BLaER1 treated with 17β-estradiol and CSF1 and Interleukin-3, amounts not matched to agents 10 nM and 100 nM (cell line): ENCODE measurements around the gene MTCL1.

Source experiments
- H3K27ac ChIP-seq, 11 experiments: shearing (Covaris generic); formaldehyde crosslinking; 2 replicates each; pipeline ENCODE4 v1.8.1; 2022
- H3K27me3 ChIP-seq, 11 experiments: shearing (Covaris generic); formaldehyde crosslinking; 2 replicates each; pipeline ENCODE4 v1.8.1; 2022
- H3K36me3 ChIP-seq, 11 experiments: shearing (Covaris generic); formaldehyde crosslinking; 2 replicates each; pipeline ENCODE4 v1.8.1; 2022
- H3K4me1 ChIP-seq, 10 experiments: shearing (Covaris generic); formaldehyde crosslinking; 2 replicates each; pipeline ENCODE4 v1.8.1; 2022
- H3K4me2 ChIP-seq, 11 experiments: shearing (Covaris generic); formaldehyde crosslinking; 2 replicates each; pipeline ENCODE4 v1.8.1; 2022
- H3K4me3 ChIP-seq, 10 experiments: shearing (Covaris generic); formaldehyde crosslinking; 2 replicates each; pipeline ENCODE4 v1.8.1; 2022
- H3K9ac ChIP-seq, 11 experiments: shearing (Covaris generic); formaldehyde crosslinking; 2 replicates each; pipeline ENCODE4 v1.8.1; 2022
- H3K9me3 ChIP-seq, 11 experiments: shearing (Covaris generic); formaldehyde crosslinking; replicated peaks in 1 of 11; 2 replicates each; pipeline ENCODE4 v1.8.1; 2022
- H4K20me1 ChIP-seq, 11 experiments: shearing (Covaris generic); formaldehyde crosslinking; 2 replicates each; pipeline ENCODE4 v1.8.1; 2022
- Cebpa-rat ChIP-seq, 11 experiments: shearing (Covaris generic); IDR thresholded peaks; 2 replicates each; pipeline ENCODE4 v1.8.1; 2022

The MTCL1 gene

GRCh38 chr18:8711736-8712135 is 6.4 kb downstream of the MTCL1 start:
- peak overlapping the region in 4 of 11 experiments; percentile 22 to 62 (median 52); a peak in 6 of 22 replicates for H3K4me2 ChIP-seq
- H3K4me3 ChIP-seq = no peak overlapping the region
- TF ChIP-seq Cebpa-rat (IDR thresholded peaks at IDR 0.05) = no peak

GRCh38 chr18:8713691-8714090 is 8.3 kb downstream of the MTCL1 start:
- TF ChIP-seq Cebpa-rat (IDR thresholded peaks at IDR 0.05) = no peak
- Histone ChIP-seq H3K9me3 (peaks cover 0 to 28% (median 5%) of the 10 kb centered on the region in 11 experiments; a peak in 7 of 22 replicates), H3K4me1 (peaks cover 15 to 82% (median 63%) of the 10 kb centered on the region in 10 experiments), H3K27ac (peak overlapping the region in 6 of 11 experiments; percentile 20 to 67 (median 38); a peak in 8 of 22 replicates), H3K27me3 (peaks cover 0 to 11% (median 0%) of the 10 kb centered on the region in 11 experiments; a peak in 2 of 22 replicates), H3K4me3 (no peak overlapping the region), H3K36me3 (peaks cover 0 to 75% (median 16%) of the 10 kb centered on the region in 11 experiments; a peak in 12 of 22 replicates), H4K20me1 (peaks cover 0 to 53% (median 0%) of the 10 kb centered on the region in 11 experiments; a peak in 6 of 22 replicates), H3K4me2 (peak overlapping the region in 9 of 11 experiments; percentile 13 to 62 (median 47); a peak in 17 of 22 replicates), H3K9ac (no peak overlapping the region)

More at GRCh38 chr18:8711736-8712135, 6.4 kb downstream of the MTCL1 start:
- Histone ChIP-seq H3K9me3 (peaks cover 0 to 28% (median 5%) of the 10 kb centered on the region in 11 experiments; a peak in 7 of 22 replicates), H3K27ac (no peak overlapping the region), H4K20me1 (peaks cover 0 to 53% (median 3%) of the 10 kb centered on the region in 11 experiments; a peak in 10 of 22 replicates), H3K36me3 (peaks cover 0 to 59% (median 4%) of the 10 kb centered on the region in 11 experiments; a peak in 9 of 22 replicates), H3K27me3 (peaks cover 0 to 29% (median 0%) of the 10 kb centered on the region in 11 experiments; a peak in 4 of 22 replicates), H3K9ac (no peak overlapping the region), H3K4me1 (peaks cover 21 to 77% (median 67%) of the 10 kb centered on the region in 10 experiments)

- H4K20me1 ChIP-seq = peaks cover 0 to 57% (median 0%) of the 10 kb centered on the region in 11 experiments; a peak in 6 of 22 replicates
- H3K4me2 ChIP-seq = peak overlapping the region; percentile 4 to 71 (median 47); a peak in 19 of 22 replicates
- peak overlapping the region in 5 of 11 experiments; percentile 7 to 23 (median 11); a peak in 4 of 22 replicates for H3K27ac ChIP-seq
- no peak for TF ChIP-seq Cebpa-rat (IDR thresholded peaks at IDR 0.05)
- H3K36me3 ChIP-seq = peaks cover 0 to 89% (median 30%) of the 10 kb centered on the region in 11 experiments; a peak in 17 of 22 replicates
- no peak overlapping the region for H3K4me3 ChIP-seq
- H3K9me3 ChIP-seq = peaks cover 0 to 28% (median 5%) of the 10 kb centered on the region in 11 experiments; a peak in 7 of 22 replicates
- no peak overlapping the region; a peak in 1 of 22 replicates for H3K9ac ChIP-seq
- peaks cover 0 to 68% (median 48%) of the 10 kb centered on the region in 10 experiments; a peak in 17 of 20 replicates for H3K4me1 ChIP-seq
- H3K27me3 ChIP-seq = no peaks in the 10 kb centered on the region
These were observed 10.2 kb downstream of the MTCL1 start for GRCh38 chr18:8715599-8715998.

GRCh38 chr18:8717011-8717770 is 11.8 kb downstream of the MTCL1 start:
- no peak for TF ChIP-seq Cebpa-rat (IDR thresholded peaks at IDR 0.05)
- Histone ChIP-seq H3K9ac (no peak overlapping the region), H3K4me1 (peaks cover 0 to 63% (median 43%) of the 10 kb centered on the region in 10 experiments; a peak in 17 of 20 replicates), H3K36me3 (peaks cover 0 to 99% (median 46%) of the 10 kb centered on the region in 11 experiments; a peak in 18 of 22 replicates), H3K27ac (0 out of 22 replicates have a peak overlapping the region, but pooled peaks of 1 of the 11 experiments have one; percentile 6), H3K27me3 (no peaks in the 10 kb centered on the region), H3K9me3 (peaks cover 0 to 25% (median 5%) of the 10 kb centered on the region in 11 experiments; a peak in 7 of 22 replicates), H3K4me2 (peak overlapping the region in 4 of 11 experiments; percentile 5 to 25 (median 18); a peak in 4 of 22 replicates), H4K20me1 (peaks cover 0 to 62% (median 0%) of the 10 kb centered on the region in 11 experiments; a peak in 6 of 22 replicates), H3K4me3 (no peak overlapping the region)

- peaks cover 0 to 51% (median 35%) of the 10 kb centered on the region in 10 experiments; a peak in 17 of 20 replicates for H3K4me1 ChIP-seq
- no peak overlapping the region for H3K27ac ChIP-seq
- TF ChIP-seq Cebpa-rat (IDR thresholded peaks at IDR 0.05) = no peak
- peaks cover 0 to 99% (median 59%) of the 10 kb centered on the region in 11 experiments; a peak in 18 of 22 replicates for H3K36me3 ChIP-seq
- no peaks in the 10 kb centered on the region for H3K27me3 ChIP-seq
- H3K4me3 ChIP-seq = no peak overlapping the region
- no peak overlapping the region for H3K9ac ChIP-seq
- peaks cover 0 to 57% (median 0%) of the 10 kb centered on the region in 11 experiments; a peak in 6 of 22 replicates for H4K20me1 ChIP-seq
- peaks cover 0 to 20% (median 5%) of the 10 kb centered on the region in 11 experiments; a peak in 8 of 22 replicates for H3K9me3 ChIP-seq
- H3K4me2 ChIP-seq = peak overlapping the region in 1 of 11 experiments; percentile 5; a peak in 1 of 22 replicates
These were observed 13.1 kb downstream of the MTCL1 start for GRCh38 chr18:8718401-8718913.

GRCh38 chr18:8719192-8719591 is 13.8 kb downstream of the MTCL1 start:
- Histone ChIP-seq H3K9me3 (peaks cover 0 to 16% (median 5%) of the 10 kb centered on the region in 11 experiments; a peak in 8 of 22 replicates), H4K20me1 (peaks cover 0 to 57% (median 0%) of the 10 kb centered on the region in 11 experiments; a peak in 6 of 22 replicates), H3K27me3 (no peaks in the 10 kb centered on the region), H3K4me2 (no peak overlapping the region), H3K36me3 (peaks cover 0 to 99% (median 66%) of the 10 kb centered on the region in 11 experiments; a peak in 18 of 22 replicates), H3K4me3 (no peak overlapping the region), H3K27ac (0 out of 22 replicates have a peak overlapping the region, but pooled peaks of 1 of the 11 experiments have one; percentile 12), H3K4me1 (peaks cover 0 to 44% (median 28%) of the 10 kb centered on the region in 10 experiments; a peak in 17 of 20 replicates), H3K9ac (no peak overlapping the region)
- no peak for TF ChIP-seq Cebpa-rat (IDR thresholded peaks at IDR 0.05)

GRCh38 chr18:8720141-8720540 is 14.8 kb downstream of the MTCL1 start:
- no peak overlapping the region for H3K4me2 ChIP-seq
- H3K27ac ChIP-seq = no peak overlapping the region
- TF ChIP-seq Cebpa-rat (IDR thresholded peaks at IDR 0.05) = no peak
- no peak overlapping the region for H3K4me3 ChIP-seq
- peaks cover 0 to 57% (median 0%) of the 10 kb centered on the region in 11 experiments; a peak in 6 of 22 replicates for H4K20me1 ChIP-seq
- H3K9me3 ChIP-seq = peaks cover 0 to 11% (median 0%) of the 10 kb centered on the region in 11 experiments; a peak in 2 of 22 replicates
- no peaks in the 10 kb centered on the region for H3K27me3 ChIP-seq
- peak overlapping the region in 1 of 11 experiments; percentile 8; a peak in 1 of 22 replicates for H3K9ac ChIP-seq
- H3K36me3 ChIP-seq = peaks cover 0 to 99% (median 73%) of the 10 kb centered on the region in 11 experiments; a peak in 18 of 22 replicates
- H3K4me1 ChIP-seq = peaks cover 0 to 34% (median 19%) of the 10 kb centered on the region in 10 experiments; a peak in 16 of 20 replicates

- peaks cover 0 to 100% (median 84%) of the 10 kb centered on the region in 11 experiments; a peak in 18 of 22 replicates for H3K36me3 ChIP-seq
- no peak overlapping the region for H3K9ac ChIP-seq
These were observed 15.8 kb downstream of the MTCL1 start for GRCh38 chr18:8721094-8721669.

More at GRCh38 chr18:8721094-8721669, 15.8 kb downstream of the MTCL1 start:
- Histone ChIP-seq H3K4me1 (peaks cover 0 to 24% (median 10%) of the 10 kb centered on the region in 10 experiments; a peak in 9 of 20 replicates), H3K27ac (no peak overlapping the region), H3K4me2 (no peak overlapping the region), H3K9me3 (peaks cover 0 to 11% (median under 1%) of the 10 kb centered on the region in 11 experiments; a peak in 9 of 22 replicates), H4K20me1 (peaks cover 0 to 49% (median 0%) of the 10 kb centered on the region in 11 experiments; a peak in 6 of 22 replicates), H3K4me3 (no peak overlapping the region), H3K27me3 (no peaks in the 10 kb centered on the region)
- no peak for TF ChIP-seq Cebpa-rat (IDR thresholded peaks at IDR 0.05)
